ENCODE data around the gene ADAMTS8.

- TF ChIP-seq, protein P1, sequence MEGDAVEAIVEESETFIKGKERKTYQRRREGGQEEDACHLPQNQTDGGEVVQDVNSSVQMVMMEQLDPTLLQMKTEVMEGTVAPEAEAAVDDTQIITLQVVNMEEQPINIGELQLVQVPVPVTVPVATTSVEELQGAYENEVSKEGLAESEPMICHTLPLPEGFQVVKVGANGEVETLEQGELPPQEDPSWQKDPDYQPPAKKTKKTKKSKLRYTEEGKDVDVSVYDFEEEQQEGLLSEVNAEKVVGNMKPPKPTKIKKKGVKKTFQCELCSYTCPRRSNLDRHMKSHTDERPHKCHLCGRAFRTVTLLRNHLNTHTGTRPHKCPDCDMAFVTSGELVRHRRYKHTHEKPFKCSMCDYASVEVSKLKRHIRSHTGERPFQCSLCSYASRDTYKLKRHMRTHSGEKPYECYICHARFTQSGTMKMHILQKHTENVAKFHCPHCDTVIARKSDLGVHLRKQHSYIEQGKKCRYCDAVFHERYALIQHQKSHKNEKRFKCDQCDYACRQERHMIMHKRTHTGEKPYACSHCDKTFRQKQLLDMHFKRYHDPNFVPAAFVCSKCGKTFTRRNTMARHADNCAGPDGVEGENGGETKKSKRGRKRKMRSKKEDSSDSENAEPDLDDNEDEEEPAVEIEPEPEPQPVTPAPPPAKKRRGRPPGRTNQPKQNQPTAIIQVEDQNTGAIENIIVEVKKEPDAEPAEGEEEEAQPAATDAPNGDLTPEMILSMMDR (IDR thresholded peaks at IDR 0.05): no peak
- no peak for TF ChIP-seq POLR2A (IDR thresholded peaks at IDR 0.05)
Measured at GRCh38 chr11:130425156-130425555, 3.3 kb downstream of the ADAMTS8 start.
